MM.1S (cell line): ENCODE measurements around the gene PPP1R9B.

Experiments
- DNase-seq: peaks from one replicate; pipeline ENCODE4 v3.0.0-alpha.2; 2015
- H2AFZ ChIP-seq: fragments of 300-600 bp; sonication (generic); 2 replicates; pipeline ENCODE4 v1.6.0; 2016; ENCODE audit warnings: antibody characterized with exemption, low read length
- H3F3A ChIP-seq: fragments of 300-600 bp; sonication (generic); 2 replicates; pipeline ENCODE4 v1.6.1; 2016; ENCODE audit warnings: mild to moderate bottlenecking, antibody characterized with exemption, low read length, moderate library complexity, mixed read lengths; ENCODE audit not compliant: insufficient read depth
- H3K27ac ChIP-seq: fragments of 300-600 bp; sonication (generic); 2 replicates; pipeline ENCODE4 v1.5.1; 2016; ENCODE audit warnings: mild to moderate bottlenecking, low read length
- H3K27me3 ChIP-seq: fragments of 300-600 bp; sonication (generic); replicated peaks from 2 replicates; pipeline ENCODE4 v1.6.0; 2016; ENCODE audit warnings: low read length; ENCODE audit not compliant: insufficient read depth
- H3K36me3 ChIP-seq: fragments of 300-600 bp; sonication (generic); replicated peaks from 2 replicates; pipeline ENCODE4 v1.6.1; 2016; ENCODE audit warnings: mild to moderate bottlenecking, low read length, mixed read lengths; ENCODE audit not compliant: insufficient read depth
- H3K4me1 ChIP-seq: fragments of 300-600 bp; sonication (generic); 2 replicates; pipeline ENCODE4 v1.6.1; 2016; ENCODE audit warnings: low read length, mixed read lengths
- H3K4me2 ChIP-seq: fragments of 300-600 bp; sonication (generic); 2 replicates; pipeline ENCODE4 v1.6.0; 2016; ENCODE audit warnings: low read depth, low read length
- H3K4me3 ChIP-seq: fragments of 300-600 bp; sonication (generic); 2 replicates; pipeline ENCODE4 v1.5.1; 2016; ENCODE audit warnings: low read length, mixed read lengths
- H3K79me2 ChIP-seq: fragments of 300-600 bp; sonication (generic); 2 replicates; pipeline ENCODE4 v1.6.1; 2016; ENCODE audit warnings: mixed run types, low read length, mixed read lengths
- H3K9ac ChIP-seq: fragments of 300-600 bp; sonication (generic); 2 replicates; pipeline ENCODE4 v1.6.1; 2016; ENCODE audit warnings: low read length, mixed read lengths
- H3K9me2 ChIP-seq: fragments of 300-600 bp; sonication (generic); replicated peaks from 2 replicates; pipeline ENCODE4 v1.6.1; 2016; ENCODE audit warnings: mild to moderate bottlenecking, low read length, mixed read lengths; ENCODE audit not compliant: insufficient read depth
- H3K9me3 ChIP-seq: fragments of 300-600 bp; sonication (generic); replicated peaks from 2 replicates; pipeline ENCODE4 v1.6.1; 2016; ENCODE audit warnings: mild to moderate bottlenecking, low read length, mixed read lengths; ENCODE audit not compliant: insufficient read depth
- H4K20me1 ChIP-seq: fragments of 300-600 bp; sonication (generic); 2 replicates; pipeline ENCODE4 v1.6.1; 2016; ENCODE audit warnings: mild to moderate bottlenecking, low read length, moderate library complexity, mixed read lengths; ENCODE audit not compliant: insufficient read depth
- CTCF ChIP-seq: fragments of 300-600 bp; sonication (generic); IDR thresholded peaks from 2 replicates; pipeline ENCODE4 v1.5.1; 2016; ENCODE audit warnings: antibody characterized with exemption, low read length, mixed read lengths
- EZH2 ChIP-seq: fragments of 300-600 bp; sonication (generic); optimal IDR thresholded peaks from 2 replicates; pipeline ENCODE3; 2017; ENCODE audit warnings: low read depth, mild to moderate bottlenecking, antibody characterized with exemption, low read length, mixed read lengths
- EZH2phosphoT487 ChIP-seq: fragments of 300-600 bp; sonication (generic); IDR thresholded peaks from 2 replicates; pipeline ENCODE4 v1.6.1; 2018; ENCODE audit warnings: antibody characterized with exemption, low read length

Gene PPP1R9B

GRCh38 chr17:50149091-50149416 is 1.4 kb downstream of the PPP1R9B start:
- Histone ChIP-seq H4K20me1 (no peaks in the 10 kb centered on the region), H3K4me3 (peak overlapping the region; percentile 78), H3K9me3 (no peaks in the 10 kb centered on the region), H2AFZ (peak overlapping the region; percentile 2; the same call in 1 of the 2 replicates), H3K27ac (peak overlapping the region; percentile 46; the same call in 1 of the 2 replicates), H3K27me3 (no peaks in the 10 kb centered on the region), H3F3A (peaks cover 24% of the 10 kb centered on the region), H3K9ac (peak overlapping the region; percentile 70), H3K36me3 (no peaks in the 10 kb centered on the region), H3K4me2 (peak overlapping the region; percentile 92), H3K9me2 (no peaks in the 10 kb centered on the region), H3K79me2 (peaks cover 66% of the 10 kb centered on the region), H3K4me1 (peaks cover 25% of the 10 kb centered on the region)
- DNase-seq, result no peak
- no peak for TF ChIP-seq CTCF
- no peak for TF ChIP-seq EZH2phosphoT487
- no peak for TF ChIP-seq EZH2

DNA sequence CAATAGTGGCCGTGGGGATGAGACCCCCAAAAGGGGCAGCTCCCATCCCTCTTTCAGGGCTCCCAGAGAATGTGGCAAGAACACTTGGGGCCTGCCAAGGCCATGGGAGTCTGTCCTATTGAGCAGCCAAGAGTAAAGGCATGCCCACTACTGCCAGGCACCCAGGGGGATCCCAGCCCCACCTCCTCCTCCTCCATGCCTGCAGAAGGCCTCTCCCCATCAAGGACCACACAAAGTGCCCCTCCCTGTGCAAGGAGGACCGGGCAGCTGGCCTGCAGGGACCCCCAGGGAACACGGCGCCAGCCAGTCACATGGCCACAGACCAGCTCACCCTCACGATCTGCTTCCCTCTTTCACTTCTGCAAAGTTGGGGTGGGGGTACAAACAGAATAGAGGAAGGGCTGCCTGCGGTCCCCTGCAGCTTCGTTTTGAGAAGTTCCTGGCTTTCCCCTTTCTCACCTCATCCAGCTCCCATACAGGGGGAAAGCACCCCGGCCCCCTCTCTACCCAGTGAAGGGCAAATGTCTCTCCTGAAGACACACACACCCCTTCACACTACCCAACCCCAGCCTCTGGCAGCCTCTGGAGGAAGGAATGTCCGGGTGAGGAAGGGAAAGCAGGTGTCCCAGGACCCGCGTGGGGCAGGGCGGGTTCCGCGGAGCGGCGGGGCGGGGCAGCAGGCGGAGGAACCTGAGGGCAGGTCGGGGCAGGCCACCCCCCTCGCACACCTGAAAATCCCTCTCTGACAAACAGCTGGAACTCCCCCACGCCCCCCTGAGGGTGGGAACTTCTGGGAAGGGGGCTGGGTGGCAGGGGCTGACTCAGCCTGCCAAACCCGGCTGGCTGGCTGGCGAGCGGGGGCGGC is 2.0 kb downstream of the PPP1R9B start:
- Histone ChIP-seq H3K27ac (peak overlapping the region; percentile 32; the same call in 1 of the 2 replicates), H3K4me3 (peak overlapping the region; percentile 78), H3K9me3 (no peaks in the 10 kb centered on the region), H3K4me1 (peaks cover 19% of the 10 kb centered on the region), H3K27me3 (no peaks in the 10 kb centered on the region), H4K20me1 (no peaks in the 10 kb centered on the region), H3K36me3 (no peaks in the 10 kb centered on the region), H2AFZ (no peak overlapping the region), H3K9me2 (no peaks in the 10 kb centered on the region), H3K79me2 (peaks cover 72% of the 10 kb centered on the region), H3K4me2 (peak overlapping the region; percentile 92), H3F3A (peaks cover 18% of the 10 kb centered on the region), H3K9ac (peak overlapping the region; percentile 41; the same call in 1 of the 2 replicates)
- DNase-seq, result peak; percentile 64
- no peak for TF ChIP-seq EZH2
- TF ChIP-seq CTCF, result no peak
- TF ChIP-seq EZH2phosphoT487, result no peak

GRCh38 chr17:50147841-50148225 is 2.6 kb downstream of the PPP1R9B start:
- no peaks in the 10 kb centered on the region for H3K9me3 ChIP-seq
- DNase-seq, result no peak
- H3K4me3 ChIP-seq, result peak overlapping the region; percentile 78
- H2AFZ ChIP-seq, result no peak overlapping the region
- H3K4me2 ChIP-seq, result peak overlapping the region; percentile 92
- no peaks in the 10 kb centered on the region for H3K9me2 ChIP-seq
- no peaks in the 10 kb centered on the region for H3K27me3 ChIP-seq
- H3K27ac ChIP-seq, result no peak overlapping the region; the same call in 1 of the 2 replicates
- H3K4me1 ChIP-seq, result peaks cover 13% of the 10 kb centered on the region
- H3K9ac ChIP-seq, result peak overlapping the region; percentile 41; the same call in 1 of the 2 replicates
- H4K20me1 ChIP-seq, result no peaks in the 10 kb centered on the region
- no peak for TF ChIP-seq CTCF
- no peak for TF ChIP-seq EZH2phosphoT487
- no peak for TF ChIP-seq EZH2
- H3F3A ChIP-seq, result peaks cover 12% of the 10 kb centered on the region
- no peaks in the 10 kb centered on the region for H3K36me3 ChIP-seq
- peaks cover 76% of the 10 kb centered on the region for H3K79me2 ChIP-seq
